Fibroblast of pulmonary artery (primary cell): Measurements from ENCODE around the gene CALCB.

ENCODE experiments used
- DNase-seq: peaks from one replicate; pipeline ENCODE4 v3.0.0-alpha.2; 2010; ENCODE audit warnings: low read depth
- H3K4me3 ChIP-seq: replicated peaks from 2 replicates; pipeline ENCODE4 v1.5.1; 2011; ENCODE audit warnings: low read depth, mild to moderate bottlenecking, control low read depth, low read length, moderate library complexity
- TF ChIP-seq, protein P1 (sequence below): IDR thresholded peaks from 2 replicates; pipeline ENCODE4 v1.5.1; 2011; ENCODE audit warnings: mild to moderate bottlenecking, control low read depth, low read length, inconsistent platforms; ENCODE audit errors: missing control alignments

The CALCB gene

DNA sequence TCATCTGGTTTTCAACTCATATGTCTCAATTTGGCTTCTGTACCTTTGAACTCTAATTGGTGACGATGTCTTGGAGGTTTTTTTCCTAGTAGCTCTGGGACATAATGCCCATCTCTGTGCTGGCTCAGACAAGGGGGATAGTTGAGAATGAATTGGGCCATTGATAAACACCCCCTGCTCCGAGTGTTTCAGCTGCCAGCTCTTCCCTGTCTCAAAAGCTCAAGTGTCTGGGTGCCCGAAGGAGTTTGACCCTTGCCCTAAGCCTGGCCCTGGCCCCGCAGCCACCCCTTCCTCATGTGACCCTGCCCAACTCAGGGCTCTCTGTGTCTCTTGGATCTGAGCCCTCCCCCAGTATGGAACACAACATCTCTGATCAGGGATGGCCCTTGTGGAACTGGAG, 44.4 kb downstream of the CALCB start:
- no peak for DNase-seq
- TF ChIP-seq, protein P1, sequence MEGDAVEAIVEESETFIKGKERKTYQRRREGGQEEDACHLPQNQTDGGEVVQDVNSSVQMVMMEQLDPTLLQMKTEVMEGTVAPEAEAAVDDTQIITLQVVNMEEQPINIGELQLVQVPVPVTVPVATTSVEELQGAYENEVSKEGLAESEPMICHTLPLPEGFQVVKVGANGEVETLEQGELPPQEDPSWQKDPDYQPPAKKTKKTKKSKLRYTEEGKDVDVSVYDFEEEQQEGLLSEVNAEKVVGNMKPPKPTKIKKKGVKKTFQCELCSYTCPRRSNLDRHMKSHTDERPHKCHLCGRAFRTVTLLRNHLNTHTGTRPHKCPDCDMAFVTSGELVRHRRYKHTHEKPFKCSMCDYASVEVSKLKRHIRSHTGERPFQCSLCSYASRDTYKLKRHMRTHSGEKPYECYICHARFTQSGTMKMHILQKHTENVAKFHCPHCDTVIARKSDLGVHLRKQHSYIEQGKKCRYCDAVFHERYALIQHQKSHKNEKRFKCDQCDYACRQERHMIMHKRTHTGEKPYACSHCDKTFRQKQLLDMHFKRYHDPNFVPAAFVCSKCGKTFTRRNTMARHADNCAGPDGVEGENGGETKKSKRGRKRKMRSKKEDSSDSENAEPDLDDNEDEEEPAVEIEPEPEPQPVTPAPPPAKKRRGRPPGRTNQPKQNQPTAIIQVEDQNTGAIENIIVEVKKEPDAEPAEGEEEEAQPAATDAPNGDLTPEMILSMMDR = no peak
- no peak overlapping the region for H3K4me3 ChIP-seq

DNA sequence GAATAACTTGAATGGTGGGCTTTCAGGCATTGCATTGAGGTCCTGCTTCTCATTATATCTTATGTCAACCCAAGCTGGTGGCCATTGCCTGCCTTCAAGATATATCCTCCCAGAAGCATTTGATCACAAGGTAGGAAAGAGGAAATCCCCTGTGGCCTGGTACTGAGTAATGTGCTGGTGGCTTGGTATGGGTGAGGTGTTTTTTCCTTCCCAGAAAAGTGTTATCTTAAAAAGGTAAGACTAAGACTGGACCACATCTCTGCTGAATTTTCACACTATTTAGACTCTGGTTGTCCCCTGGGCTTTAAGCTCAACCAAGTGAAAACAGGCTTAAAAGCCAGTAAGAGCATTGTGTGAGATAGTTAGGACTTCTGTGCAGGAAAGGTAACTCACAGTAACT, 45.0 kb downstream of the CALCB start:
- no peak overlapping the region for H3K4me3 ChIP-seq
- TF ChIP-seq, protein P1 = no peak
- DNase-seq = no peak

DNA sequence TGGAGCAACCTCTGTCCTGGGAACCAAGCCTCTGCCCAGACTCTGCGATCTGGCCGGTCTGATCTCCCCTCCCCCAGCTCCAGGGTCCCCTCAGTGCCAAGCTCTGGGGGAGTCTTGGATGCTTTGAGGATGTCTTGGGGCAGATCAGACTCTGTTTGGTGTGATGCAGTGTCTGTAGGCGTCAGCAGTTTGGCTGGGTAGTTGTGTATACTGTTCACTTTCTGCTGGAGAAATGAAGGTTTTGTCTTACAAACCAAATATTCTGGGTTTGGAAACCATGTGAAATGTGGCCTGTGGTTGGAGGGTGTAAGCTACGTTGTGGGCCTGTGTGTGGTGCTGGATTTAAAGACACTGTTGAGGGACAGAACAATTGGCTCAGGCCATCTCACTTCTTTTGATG, 46.0 kb downstream of the CALCB start:
- DNase-seq = no peak
- TF ChIP-seq, protein P1 = no peak
- no peak overlapping the region for H3K4me3 ChIP-seq

DNA sequence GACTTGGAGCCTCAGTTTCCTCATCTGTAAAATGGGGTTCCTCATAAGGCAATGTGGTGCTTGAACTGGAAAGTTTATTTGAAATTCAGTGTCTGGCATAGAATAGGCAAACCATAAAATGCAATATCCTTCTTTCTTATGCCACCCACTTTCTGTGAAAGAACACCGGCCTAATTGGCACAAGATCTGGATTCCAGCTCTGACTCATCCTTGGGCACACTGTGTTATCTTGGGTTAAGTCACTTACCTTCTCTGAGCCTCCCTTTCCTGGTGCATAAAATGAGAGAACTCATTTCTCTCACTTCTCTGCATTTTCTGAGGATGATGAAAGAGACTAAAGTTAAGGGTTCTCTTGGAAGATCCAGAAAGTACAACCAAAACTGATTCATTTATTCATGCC, 46.4 kb downstream of the CALCB start:
- no peak for DNase-seq
- H3K4me3 ChIP-seq = no peak overlapping the region
- TF ChIP-seq, protein P1 = no peak

DNA sequence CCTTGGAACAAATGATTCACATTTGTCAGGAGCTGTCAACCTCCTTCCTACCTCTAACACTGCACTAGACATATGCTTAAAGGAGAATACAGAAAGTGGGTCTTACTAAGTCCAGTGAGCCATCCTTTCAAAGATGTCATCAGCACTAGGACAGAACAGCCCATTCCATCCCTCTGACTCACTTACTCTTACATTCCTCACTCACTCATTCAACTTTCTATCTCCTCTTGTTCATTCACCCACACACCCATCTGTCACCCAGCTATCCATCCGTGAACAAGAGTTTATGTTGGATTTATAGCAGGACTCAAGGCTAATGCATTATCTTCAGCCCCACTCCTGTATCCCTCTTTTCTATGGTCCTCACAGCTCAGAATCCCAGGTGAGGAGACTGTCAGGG, 50.5 kb downstream of the CALCB start:
- no peak overlapping the region for H3K4me3 ChIP-seq
- peak; percentile 71 for DNase-seq
- TF ChIP-seq, protein P1 = no peak

DNA sequence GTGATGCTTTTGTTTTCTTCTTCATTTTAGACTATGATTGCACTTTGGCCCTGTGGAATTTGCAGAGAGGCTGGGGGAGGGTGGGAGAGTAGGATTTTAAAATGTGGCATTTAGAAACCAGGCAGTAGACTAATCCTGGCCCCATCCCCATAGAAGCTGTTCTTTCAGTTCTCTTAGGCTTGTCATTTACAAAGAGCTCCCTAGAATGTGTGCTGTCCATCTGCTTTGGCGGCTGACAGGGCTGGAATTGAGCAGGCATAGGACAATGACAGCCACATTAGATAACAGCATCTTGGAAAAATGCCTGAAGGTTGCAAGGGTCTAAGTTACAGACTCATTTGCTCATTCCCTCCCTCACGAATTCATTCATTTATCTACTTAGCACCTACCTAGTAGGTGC, 51.1 kb downstream of the CALCB start:
- H3K4me3 ChIP-seq = no peak overlapping the region
- TF ChIP-seq, protein P1 = no peak
- DNase-seq = no peak

DNA sequence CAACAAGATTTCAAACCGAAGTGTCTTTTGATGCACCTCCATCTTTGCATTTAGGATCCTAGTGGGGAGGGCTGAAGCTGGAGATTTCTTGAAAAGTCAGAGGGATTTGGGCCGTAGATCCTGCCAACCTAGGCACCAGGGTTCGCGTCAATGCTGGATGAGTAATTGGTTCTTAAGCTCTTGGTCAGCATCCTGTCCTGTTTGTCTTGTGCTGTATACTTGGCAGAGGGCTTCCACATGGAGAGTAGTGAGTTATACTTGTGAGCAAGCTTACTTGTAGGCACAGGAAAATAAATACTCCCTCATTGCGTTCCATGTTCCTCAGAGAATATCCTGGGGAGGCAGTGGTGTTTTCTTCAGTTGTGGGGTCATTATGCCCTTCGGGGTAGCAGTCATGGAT, 53.9 kb downstream of the CALCB start:
- TF ChIP-seq, protein P1 = no peak
- H3K4me3 ChIP-seq = no peak overlapping the region
- peak; percentile 70 for DNase-seq
